Panc1 (cell line): ENCODE measurements around the gene PRSS48. TPM values are rescaled to one million over a fixed set of nuclear protein-coding genes. Genes with fewer than 3 reads are reported as not detected.

Source experiments
- ATAC-seq: fragments of 200-7000 bp; cut with Tn5 transposase; 2 replicates; pipeline ENCODE4 v1.9.1; 2020; ENCODE audit warnings: mild to moderate bottlenecking, moderate library complexity
- BruUV-seq: library from RNA; stranded (reverse); fragments of 400-500 nt; replicated peaks from 2 replicates; lab custom pipeline; 2021; lab: Mats Ljungman, UMichigan
- CTCF ChIA-PET: fragments of 300-600 bp; sonication (Branson Sonifier 250); formaldehyde crosslinking; loops from one replicate; lab custom pipeline; 2022; ENCODE audit warnings: antibody characterized with exemption; lab: Charles Lee
- POLR2A ChIA-PET: fragments of 300-600 bp; sonication (Branson Sonifier 250); formaldehyde crosslinking; loops from one replicate; lab custom pipeline; 2022; ENCODE audit warnings: antibody characterized with exemption; lab: Charles Lee
- DNase-seq: peaks from one replicate; pipeline ENCODE4 v3.0.0-alpha.2; 2010; ENCODE audit warnings: low read depth, low spot score
- H3K27ac ChIP-seq: 2 replicates; pipeline ENCODE4 v1.5.1; 2011; ENCODE audit warnings: mild to moderate bottlenecking, low read length, inconsistent platforms
- H3K27me3 ChIP-seq: fragments of 200-500 bp; sonication (Bioruptor generic); 2 replicates; pipeline ENCODE4 v1.6.0; 2014; ENCODE audit warnings: low read length, inconsistent platforms; ENCODE audit not compliant: control insufficient read depth, insufficient read depth
- H3K36me3 ChIP-seq: fragments of 200-500 bp; sonication (Bioruptor generic); 2 replicates; pipeline ENCODE4 v1.5.1; 2014; ENCODE audit warnings: inconsistent platforms, mild to moderate bottlenecking, low read length, moderate library complexity; ENCODE audit not compliant: control insufficient read depth, insufficient read depth
- H3K4me1 ChIP-seq: 2 replicates; pipeline ENCODE4 v1.5.1; 2011; ENCODE audit warnings: inconsistent platforms, mild to moderate bottlenecking, low read length, moderate library complexity; ENCODE audit not compliant: control insufficient read depth, insufficient read depth
- H3K4me3 ChIP-seq, 2 experiments: 2 replicates each; pipeline ENCODE4 v1.5.1; 2011 to 2012; ENCODE audit warnings: low read depth in 2 of 2, low read length in 2 of 2, mild to moderate bottlenecking in 2 of 2, inconsistent platforms in 1 of 2, moderate library complexity in 1 of 2
- H3K9me3 ChIP-seq: fragments of 200-500 bp; sonication (Bioruptor generic); 2 replicates; pipeline ENCODE4 v1.5.1; 2014; ENCODE audit warnings: low read depth, mild to moderate bottlenecking, inconsistent platforms, low read length, moderate library complexity; ENCODE audit not compliant: control insufficient read depth, insufficient read depth
- POLR2AphosphoS5 ChIP-seq: IDR thresholded peaks from 2 replicates; pipeline ENCODE4 v1.6.1; 2012; ENCODE audit warnings: mild to moderate bottlenecking, low read depth, low read length, moderate library complexity
- REST ChIP-seq, 2 experiments: IDR thresholded peaks; 2 replicates each; pipeline ENCODE4 v1.6.1; 2011 to 2012; ENCODE audit warnings: low read depth in 2 of 2, control low read depth in 1 of 2, low read length in 1 of 2, mild to moderate bottlenecking in 1 of 2, moderate library complexity in 1 of 2; ENCODE audit not compliant: insufficient read depth in 1 of 2
- SIN3A ChIP-seq: IDR thresholded peaks from 2 replicates; pipeline ENCODE4 v1.6.1; 2012; ENCODE audit warnings: low read depth, mild to moderate bottlenecking, low read length, moderate library complexity, borderline replicate concordance; ENCODE audit not compliant: insufficient read depth
- TCF7L2 ChIP-seq: IDR thresholded peaks from 2 replicates; pipeline ENCODE4 v1.6.1; 2011; ENCODE audit warnings: mild to moderate bottlenecking, low read depth, low read length, inconsistent platforms
- in situ Hi-C: cut with HindIII; loops from 2 replicates; pipeline ENCODE4 v1.10.0; 2016; ENCODE audit warnings: low sequenced_read_pairs, low pct_unique_long_range_greater_than_20kb
- intact Hi-C: fragments of 100-400 bp; cut with micrococcal nuclease; formaldehyde crosslinking; loops from one replicate; pipeline ENCODE4 v1.10.0; 2022; ENCODE audit not compliant: unreplicated experiment
- total RNA-seq: library from RNA; stranded (reverse); gene quantifications from one replicate; pipeline ENCODE4 v1.2.1, GENCODE V29; 2021; ENCODE audit not compliant: unreplicated experiment
- TF ChIP-seq, protein P1 (sequence below): fragments of 450-650 bp; IDR thresholded peaks from 2 replicates; pipeline ENCODE4 v1.5.1; 2017; ENCODE audit warnings: mild to moderate bottlenecking

PRSS48 gene
- total RNA-seq, 1 experiment from 2014 or later = not detected

GRCh38 chr4:151260526-151260925, 16.4 kb upstream of the PRSS48 start:
- no peak for ATAC-seq
- intact Hi-C loops = no loop called here
- Histone ChIP-seq H3K9me3 (no peaks in the 10 kb centered on the region), H3K36me3 (no peaks in the 10 kb centered on the region), H3K27me3 (no peaks in the 10 kb centered on the region), H3K4me3 (no peak overlapping the region), H3K27ac (no peak overlapping the region), H3K4me1 (no peaks in the 10 kb centered on the region)
- TSS peak; percentile 62 for BruUV-seq
- no peak for TF ChIP-seq REST (IDR thresholded peaks at IDR 0.05; ENCODE audit: insufficient read depth in 1 of 2, low read depth in 2 of 2, low read length in 1 of 2)
- TF ChIP-seq SIN3A = no peak
- TF ChIP-seq TCF7L2 = no peak
- no peak for TF ChIP-seq POLR2AphosphoS5
- TF ChIP-seq, protein P1, sequence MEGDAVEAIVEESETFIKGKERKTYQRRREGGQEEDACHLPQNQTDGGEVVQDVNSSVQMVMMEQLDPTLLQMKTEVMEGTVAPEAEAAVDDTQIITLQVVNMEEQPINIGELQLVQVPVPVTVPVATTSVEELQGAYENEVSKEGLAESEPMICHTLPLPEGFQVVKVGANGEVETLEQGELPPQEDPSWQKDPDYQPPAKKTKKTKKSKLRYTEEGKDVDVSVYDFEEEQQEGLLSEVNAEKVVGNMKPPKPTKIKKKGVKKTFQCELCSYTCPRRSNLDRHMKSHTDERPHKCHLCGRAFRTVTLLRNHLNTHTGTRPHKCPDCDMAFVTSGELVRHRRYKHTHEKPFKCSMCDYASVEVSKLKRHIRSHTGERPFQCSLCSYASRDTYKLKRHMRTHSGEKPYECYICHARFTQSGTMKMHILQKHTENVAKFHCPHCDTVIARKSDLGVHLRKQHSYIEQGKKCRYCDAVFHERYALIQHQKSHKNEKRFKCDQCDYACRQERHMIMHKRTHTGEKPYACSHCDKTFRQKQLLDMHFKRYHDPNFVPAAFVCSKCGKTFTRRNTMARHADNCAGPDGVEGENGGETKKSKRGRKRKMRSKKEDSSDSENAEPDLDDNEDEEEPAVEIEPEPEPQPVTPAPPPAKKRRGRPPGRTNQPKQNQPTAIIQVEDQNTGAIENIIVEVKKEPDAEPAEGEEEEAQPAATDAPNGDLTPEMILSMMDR = no peak
- no peak for DNase-seq
- POLR2A ChIA-PET = no interaction called here
- CTCF ChIA-PET = no interaction called here
- in situ Hi-C loops = no loop called here

- H3K4me1 ChIP-seq = no peaks in the 10 kb centered on the region
- DNase-seq = no peak
- ChIA-PET CTCF (no interaction called here), POLR2A (no interaction called here)
- H3K27ac ChIP-seq = no peak overlapping the region
- no peak overlapping the region for H3K4me3 ChIP-seq
- TF ChIP-seq, protein P1 = no peak
- no peak for TF ChIP-seq TCF7L2
- no peak for TF ChIP-seq POLR2AphosphoS5
- TF ChIP-seq SIN3A = no peak
- no peak for TF ChIP-seq REST (IDR thresholded peaks at IDR 0.05; ENCODE audit: insufficient read depth in 1 of 2, low read depth in 2 of 2, low read length in 1 of 2)
- H3K9me3 ChIP-seq = no peaks in the 10 kb centered on the region
- H3K27me3 ChIP-seq = no peaks in the 10 kb centered on the region
- in situ Hi-C loops (no loop called here), intact Hi-C loops (no loop called here)
- BruUV-seq = no TSS peak
- H3K36me3 ChIP-seq = no peaks in the 10 kb centered on the region
- no peak for ATAC-seq
Measured at GRCh38 chr4:151263455-151263854, 13.5 kb upstream of the PRSS48 start.
